ENCODE results near the gene GMIP.

Gene GMIP

GRCh38 chr19:19633711-19634515, 9.5 kb downstream of the GMIP start:
- no peak for DNase-seq (ENCODE audit: low read depth)
- TF ChIP-seq CTCF (conservative IDR thresholded peaks at IDR 0.05; ENCODE audit: low read depth, low read length): no peak
- H3K4me3 ChIP-seq (ENCODE audit: low read length): no peak overlapping the region

- H3K4me3 ChIP-seq (ENCODE audit: low read length): no peak overlapping the region
- no peak for DNase-seq (ENCODE audit: low read depth)
- TF ChIP-seq CTCF (conservative IDR thresholded peaks at IDR 0.05; ENCODE audit: low read depth, low read length): no peak
These were observed 10.8 kb downstream of the GMIP start for GRCh38 chr19:19632661-19633060.

- DNase-seq (ENCODE audit: low read depth): no peak
- no peak overlapping the region for H3K4me3 ChIP-seq (ENCODE audit: low read length)
- TF ChIP-seq CTCF (conservative IDR thresholded peaks at IDR 0.05; ENCODE audit: low read depth, low read length): no peak
These were observed 12.1 kb downstream of the GMIP start for GRCh38 chr19:19631346-19631745.

DNA sequence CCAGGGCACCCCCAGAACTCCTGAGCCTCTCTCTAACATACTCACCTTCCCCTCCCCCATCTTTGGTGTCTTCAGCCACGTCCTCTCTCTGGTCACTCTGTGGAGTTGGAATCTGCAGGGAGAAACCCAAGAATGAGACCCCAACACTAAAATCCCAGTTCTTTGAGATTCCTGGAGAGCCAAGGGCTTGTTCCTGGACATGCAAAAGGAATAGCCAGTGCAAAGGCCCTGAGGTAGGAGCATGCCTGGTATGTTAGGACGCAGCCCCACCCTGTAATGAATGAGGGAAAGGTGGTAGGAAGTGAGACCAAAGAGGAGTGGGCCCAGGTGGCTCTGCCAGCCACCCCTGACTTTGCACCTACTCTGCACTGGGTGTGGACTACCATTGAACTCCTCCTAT, 13.0 kb downstream of the GMIP start:
- H3K4me3 ChIP-seq (ENCODE audit: low read length): no peak overlapping the region
- TF ChIP-seq CTCF (conservative IDR thresholded peaks at IDR 0.05; ENCODE audit: low read depth, low read length): no peak
- DNase-seq (ENCODE audit: low read depth): no peak

GRCh38 chr19:19630062-19630414, 13.4 kb downstream of the GMIP start:
- no peak for DNase-seq (ENCODE audit: low read depth)
- no peak for TF ChIP-seq CTCF (conservative IDR thresholded peaks at IDR 0.05; ENCODE audit: low read depth, low read length)
- no peak overlapping the region for H3K4me3 ChIP-seq (ENCODE audit: low read length)

DNA sequence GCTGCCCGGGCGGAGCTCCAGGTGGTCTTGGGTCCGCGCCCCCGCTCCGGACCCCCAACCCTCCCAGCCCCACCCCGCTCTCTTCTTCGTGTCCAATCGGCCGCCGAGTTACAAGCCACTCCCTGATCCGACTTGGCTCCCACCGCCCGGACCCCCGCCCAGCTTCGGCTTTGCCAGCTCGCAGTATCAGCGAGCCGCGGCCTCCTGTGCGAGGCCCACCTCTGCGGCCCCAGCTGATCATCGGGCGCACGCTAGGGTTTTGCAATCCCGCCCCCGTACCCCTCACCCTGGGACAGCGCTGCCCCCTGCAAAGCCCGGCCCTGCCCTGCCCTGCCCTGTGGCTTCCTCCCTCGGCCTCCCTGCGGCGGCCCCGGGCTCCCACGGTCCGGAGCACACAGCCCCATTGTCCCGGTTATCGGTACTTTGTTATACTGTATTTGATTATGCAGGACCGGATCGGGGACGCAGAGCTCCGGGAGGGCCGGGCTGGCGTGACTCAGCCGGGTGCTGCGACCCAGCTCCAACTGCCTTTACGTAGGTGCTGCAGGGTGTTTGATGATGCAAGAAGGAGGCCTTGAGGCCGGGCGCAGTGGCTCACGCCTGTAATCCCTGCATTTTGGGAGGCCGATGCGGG, 14.8 kb downstream of the GMIP start:
- peak; percentile 51 for DNase-seq (ENCODE audit: low read depth)
- TF ChIP-seq CTCF (conservative IDR thresholded peaks at IDR 0.05; ENCODE audit: low read depth, low read length): no peak
- H3K4me3 ChIP-seq (ENCODE audit: low read length): peak overlapping the region; percentile 47
